ENCODE data around the gene ABHD2.

GRCh38 chr15:89130201-89130600 lies 41.9 kb downstream of the ABHD2 start:
- TF ChIP-seq GATA2 (IDR thresholded peaks at IDR 0.05; ENCODE audit: low read depth, low read length) (no peak), GATA3 (IDR thresholded peaks at IDR 0.05; ENCODE audit: low read depth, low read length) (no peak)
